ENCODE data around the gene GPR52.

GRCh38 chr1:174466607-174467006 is 18.8 kb downstream of the GPR52 start:
- no peak for TF ChIP-seq CTCF (IDR thresholded peaks at IDR 0.05; ENCODE audit: poor library complexity, severe bottlenecking)
- no peak for TF ChIP-seq POLR2AphosphoS5 (IDR thresholded peaks at IDR 0.05)

All from neural cell (in vitro differentiated cells).